ENCODE measurements around the gene CDK5RAP2. TPM values are rescaled to one million over a fixed set of nuclear protein-coding genes. Genes with fewer than 3 reads are reported as not detected.

CDK5RAP2 gene
- total RNA-seq, 4 donors from 2014 or later: 57.4 to 86.3 (median 70.3) TPM

DNA sequence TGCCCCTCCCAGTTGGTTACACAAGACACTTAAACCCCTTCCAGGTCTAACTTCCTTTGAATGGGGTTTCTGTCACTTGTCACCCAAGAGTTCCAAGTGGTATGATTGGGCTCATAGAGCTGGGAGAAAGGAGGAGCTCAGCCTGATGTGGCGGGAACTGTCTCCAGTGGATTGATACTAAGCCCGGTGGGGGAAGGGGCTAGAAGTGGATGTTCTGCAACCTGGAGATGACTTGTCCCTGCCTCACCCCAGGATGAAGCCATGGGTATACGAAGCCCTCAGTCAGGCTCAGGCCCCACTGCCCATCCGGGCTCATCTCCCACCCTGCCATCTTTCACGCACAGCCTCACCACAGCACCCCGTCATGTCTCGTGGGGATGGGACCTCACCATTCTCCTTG, 203.9 kb downstream of the CDK5RAP2 start:
- Histone ChIP-seq H3K4me1 (no peaks in the 10 kb centered on the region), H3K27ac (no peak overlapping the region), H3K27me3 (no peaks in the 10 kb centered on the region), H3K36me3 (no peaks in the 10 kb centered on the region), H3K9me3 (no peaks in the 10 kb centered on the region), H3K4me3 (no peak overlapping the region)
- in situ Hi-C loops (cut with MboI; ENCODE audit: low sequenced_read_pairs in 4 of 4): no loop called here
- DNase-seq: no peak
- TF ChIP-seq, protein P1, sequence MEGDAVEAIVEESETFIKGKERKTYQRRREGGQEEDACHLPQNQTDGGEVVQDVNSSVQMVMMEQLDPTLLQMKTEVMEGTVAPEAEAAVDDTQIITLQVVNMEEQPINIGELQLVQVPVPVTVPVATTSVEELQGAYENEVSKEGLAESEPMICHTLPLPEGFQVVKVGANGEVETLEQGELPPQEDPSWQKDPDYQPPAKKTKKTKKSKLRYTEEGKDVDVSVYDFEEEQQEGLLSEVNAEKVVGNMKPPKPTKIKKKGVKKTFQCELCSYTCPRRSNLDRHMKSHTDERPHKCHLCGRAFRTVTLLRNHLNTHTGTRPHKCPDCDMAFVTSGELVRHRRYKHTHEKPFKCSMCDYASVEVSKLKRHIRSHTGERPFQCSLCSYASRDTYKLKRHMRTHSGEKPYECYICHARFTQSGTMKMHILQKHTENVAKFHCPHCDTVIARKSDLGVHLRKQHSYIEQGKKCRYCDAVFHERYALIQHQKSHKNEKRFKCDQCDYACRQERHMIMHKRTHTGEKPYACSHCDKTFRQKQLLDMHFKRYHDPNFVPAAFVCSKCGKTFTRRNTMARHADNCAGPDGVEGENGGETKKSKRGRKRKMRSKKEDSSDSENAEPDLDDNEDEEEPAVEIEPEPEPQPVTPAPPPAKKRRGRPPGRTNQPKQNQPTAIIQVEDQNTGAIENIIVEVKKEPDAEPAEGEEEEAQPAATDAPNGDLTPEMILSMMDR (IDR thresholded peaks at IDR 0.05 in 4 of 5, conservative IDR thresholded peaks at IDR 0.05 in 1 of 5): no peak
- no peak for TF ChIP-seq POLR2A (IDR thresholded peaks at IDR 0.05)
- ATAC-seq: no peak
- intact Hi-C loops (cut with DNase I; ENCODE audit: low total_unique reads): no loop called here

DNA sequence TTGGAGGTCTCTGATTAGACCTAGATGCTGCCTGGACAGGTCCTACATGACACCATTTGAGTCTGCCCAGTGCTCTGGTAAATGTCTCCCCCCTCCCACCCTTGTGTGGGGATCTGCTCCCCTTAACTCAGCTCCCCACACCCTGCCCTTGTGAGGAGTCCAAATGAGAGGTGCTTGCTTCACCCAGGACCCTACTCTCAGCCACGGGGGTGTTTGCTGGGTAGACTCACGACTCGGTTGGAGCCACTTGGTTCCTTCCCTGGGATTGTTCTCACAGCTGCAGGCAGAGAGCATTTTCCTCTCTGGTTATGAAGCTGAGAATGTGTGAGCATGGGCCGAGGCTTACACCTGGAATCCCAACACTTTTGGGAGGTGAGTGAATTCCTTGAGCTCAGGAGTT, 204.7 kb downstream of the CDK5RAP2 start:
- no peaks in the 10 kb centered on the region for H3K36me3 ChIP-seq
- intact Hi-C loops (cut with DNase I; ENCODE audit: low total_unique reads) (no loop called here), in situ Hi-C loops (cut with MboI; ENCODE audit: low sequenced_read_pairs in 4 of 4) (no loop called here)
- TF ChIP-seq, protein P1 (IDR thresholded peaks at IDR 0.05 in 4 of 5, conservative IDR thresholded peaks at IDR 0.05 in 1 of 5): no peak
- no peak for TF ChIP-seq POLR2A (IDR thresholded peaks at IDR 0.05)
- no peak overlapping the region for H3K27ac ChIP-seq
- H3K4me1 ChIP-seq: no peaks in the 10 kb centered on the region
- no peak for DNase-seq
- H3K9me3 ChIP-seq: no peaks in the 10 kb centered on the region
- H3K27me3 ChIP-seq: no peaks in the 10 kb centered on the region
- ATAC-seq: no peak
- H3K4me3 ChIP-seq: no peak overlapping the region

DNA sequence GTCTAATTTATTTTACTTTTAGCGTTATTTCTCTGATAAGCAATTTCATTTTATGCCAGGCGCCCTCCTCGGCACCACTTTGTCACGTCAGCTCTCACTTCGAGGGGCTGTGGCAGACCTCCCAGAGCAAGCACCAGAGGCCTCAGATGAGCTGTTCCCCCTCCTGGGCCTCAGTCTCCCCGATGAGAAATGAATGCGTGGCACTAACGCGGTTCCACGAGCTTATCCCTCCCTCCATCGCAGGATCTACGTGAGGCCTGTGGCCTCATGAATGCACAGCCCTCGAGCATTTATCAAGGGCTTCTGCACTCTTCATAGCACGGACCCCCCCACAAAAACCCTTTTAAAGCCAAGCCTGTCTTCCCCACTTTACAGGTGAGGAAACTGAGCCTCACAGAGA, 205.2 kb downstream of the CDK5RAP2 start:
- TF ChIP-seq, protein P1 (IDR thresholded peaks at IDR 0.05 in 4 of 5, conservative IDR thresholded peaks at IDR 0.05 in 1 of 5): no peak
- TF ChIP-seq POLR2A (IDR thresholded peaks at IDR 0.05): no peak
- in situ Hi-C loops (cut with MboI; ENCODE audit: low sequenced_read_pairs in 4 of 4) (loop anchor here in 2 of 4 donors (25.0 kb wide), 1 partner anchor 813 kb away; no protein-coding TSS in a partner anchor), intact Hi-C loops (cut with DNase I; ENCODE audit: low total_unique reads) (no loop called here)
- H3K4me1 ChIP-seq: no peaks in the 10 kb centered on the region
- no peak for DNase-seq
- H3K27me3 ChIP-seq: no peaks in the 10 kb centered on the region
- H3K4me3 ChIP-seq: no peak overlapping the region
- H3K9me3 ChIP-seq: no peaks in the 10 kb centered on the region
- no peak for ATAC-seq
- H3K27ac ChIP-seq: no peak overlapping the region
- no peaks in the 10 kb centered on the region for H3K36me3 ChIP-seq

DNA sequence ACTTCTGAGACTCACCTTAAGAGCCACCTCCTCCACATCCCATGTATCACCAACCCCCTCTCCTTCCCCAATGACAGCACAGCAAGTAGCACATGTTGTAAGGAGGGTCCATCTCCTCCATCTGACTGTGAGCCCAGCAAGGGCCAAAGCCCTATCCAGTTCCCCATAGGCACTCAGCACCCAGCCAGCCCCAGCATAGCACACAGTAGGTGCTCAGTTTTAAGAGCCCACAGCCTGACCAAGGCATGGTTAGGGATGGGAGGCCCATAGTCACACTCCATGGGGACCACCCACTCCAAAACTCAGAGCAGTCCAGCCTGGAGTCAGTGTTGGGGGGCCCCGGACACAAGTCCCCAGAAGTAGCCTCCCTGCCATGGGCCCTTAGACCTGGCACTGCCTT, 205.7 kb downstream of the CDK5RAP2 start:
- DNase-seq (no peak), ATAC-seq (no peak)
- in situ Hi-C loops (cut with MboI; ENCODE audit: low sequenced_read_pairs in 4 of 4): loop anchor here in 2 of 4 donors (25.0 kb wide), 1 partner anchor 812 kb away; no protein-coding TSS in a partner anchor
- no peaks in the 10 kb centered on the region for H3K4me1 ChIP-seq
- H3K4me3 ChIP-seq: no peak overlapping the region
- no peaks in the 10 kb centered on the region for H3K9me3 ChIP-seq
- intact Hi-C loops (cut with DNase I; ENCODE audit: low total_unique reads): no loop called here
- H3K36me3 ChIP-seq: no peaks in the 10 kb centered on the region
- no peak overlapping the region for H3K27ac ChIP-seq
- H3K27me3 ChIP-seq: no peaks in the 10 kb centered on the region
- TF ChIP-seq POLR2A (IDR thresholded peaks at IDR 0.05): no peak
- TF ChIP-seq, protein P1 (IDR thresholded peaks at IDR 0.05 in 4 of 5, conservative IDR thresholded peaks at IDR 0.05 in 1 of 5): no peak

DNA sequence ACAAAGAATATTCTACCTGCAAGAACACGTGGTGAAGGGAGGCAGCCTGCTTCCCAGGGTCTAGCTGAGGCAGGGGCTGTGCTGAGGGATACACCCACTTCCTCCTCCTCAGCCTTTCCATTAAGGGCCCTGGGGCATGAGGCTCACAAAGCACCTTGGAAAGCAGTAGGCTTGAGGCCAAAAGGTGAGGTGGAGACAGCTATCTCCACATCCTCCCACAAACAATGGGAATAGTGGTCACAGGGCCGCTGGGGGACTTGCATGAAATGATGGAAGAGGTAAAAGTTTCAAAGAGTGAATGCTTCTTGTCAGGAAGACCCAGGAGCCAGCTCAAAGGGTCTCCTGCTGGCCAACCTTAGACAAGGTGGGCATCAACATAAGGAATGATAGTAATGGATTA, 207.9 kb downstream of the CDK5RAP2 start:
- DNase-seq (no peak), ATAC-seq (no peak)
- Histone ChIP-seq H3K9me3 (no peaks in the 10 kb centered on the region), H3K27me3 (no peaks in the 10 kb centered on the region), H3K4me1 (no peaks in the 10 kb centered on the region), H3K4me3 (no peak overlapping the region), H3K36me3 (no peaks in the 10 kb centered on the region), H3K27ac (no peak overlapping the region)
- no peak for TF ChIP-seq POLR2A (IDR thresholded peaks at IDR 0.05)
- TF ChIP-seq, protein P1 (IDR thresholded peaks at IDR 0.05 in 4 of 5, conservative IDR thresholded peaks at IDR 0.05 in 1 of 5): no peak
- intact Hi-C loops (cut with DNase I; ENCODE audit: low total_unique reads): no loop called here
- in situ Hi-C loops (cut with MboI; ENCODE audit: low sequenced_read_pairs in 4 of 4): loop anchor here in 2 of 4 donors (25.0 kb wide), 1 partner anchor 810 kb away; no protein-coding TSS in a partner anchor
